WTC11 (cell line): ENCODE data around the gene COL5A1. TPM values are rescaled to one million over a fixed set of nuclear protein-coding genes. Genes with fewer than 3 reads are reported as not detected.

Experiments used
- ATAC-seq: fragments of 200-7000 bp; cut with Tn5 transposase; 2 replicates; pipeline ENCODE4 v1.10.0; 2021; ENCODE audit warnings: mild to moderate bottlenecking, moderate library complexity
- CTCF ChIA-PET: fragments of 300-600 bp; sonication (Branson Sonifier 250); formaldehyde crosslinking; loops from one replicate; lab custom pipeline; 2021; ENCODE audit warnings: antibody characterized with exemption; lab: Charles Lee
- POLR2A ChIA-PET: fragments of 350-600 bp; sonication (Branson Sonifier 250); formaldehyde crosslinking; loops from one replicate; lab custom pipeline; 2021; ENCODE audit warnings: antibody characterized with exemption; lab: Charles Lee
- DNase-seq: peaks from one replicate; pipeline ENCODE4 v3.0.0; 2021; ENCODE audit warnings: low spot score
- H3K27ac Mint-ChIP-seq: 2 replicates; pipeline ENCODE4 v1.8.0; 2021; ENCODE audit warnings: mixed read lengths
- H3K27me3 Mint-ChIP-seq: 2 replicates; pipeline ENCODE4 v1.8.0; 2021; ENCODE audit warnings: low read depth, mild to moderate bottlenecking, moderate library complexity, mixed read lengths
- H3K36me3 Mint-ChIP-seq: 2 replicates; pipeline ENCODE4 v1.8.0; 2021; ENCODE audit warnings: mixed read lengths
- H3K4me1 Mint-ChIP-seq: 2 replicates; pipeline ENCODE4 v1.8.0; 2022; ENCODE audit warnings: mixed read lengths
- H3K4me3 Mint-ChIP-seq: 2 replicates; pipeline ENCODE4 v1.8.0; 2021; ENCODE audit warnings: mild to moderate bottlenecking, moderate library complexity, mixed read lengths
- H3K9me3 Mint-ChIP-seq: 2 replicates; pipeline ENCODE4 v1.8.0; 2021; ENCODE audit warnings: mixed read lengths
- ATF1 ChIP-seq: sonication (generic); formaldehyde crosslinking; IDR thresholded peaks from 2 replicates; pipeline ENCODE4 v1.8.1; 2023; ENCODE audit warnings: mild to moderate bottlenecking, moderate library complexity, missing genetic modification reagents
- CBFB ChIP-seq: sonication (generic); formaldehyde crosslinking; IDR thresholded peaks from 2 replicates; pipeline ENCODE4 v1.8.1; 2022; ENCODE audit warnings: mild to moderate bottlenecking, low read depth, missing genetic modification reagents
- GABPB1 ChIP-seq: sonication (generic); formaldehyde crosslinking; IDR thresholded peaks from 2 replicates; pipeline ENCODE4 v1.8.1; 2023; ENCODE audit warnings: mild to moderate bottlenecking, missing genetic modification reagents
- JAZF1 ChIP-seq: fragments of 250-450 bp; sonication (Bioruptor Pico); IDR thresholded peaks from 2 replicates; pipeline ENCODE4 v1.9.0; 2021; ENCODE audit warnings: moderate library complexity, mild to moderate bottlenecking, inconsistent platforms
- JUN ChIP-seq: sonication (generic); formaldehyde crosslinking; IDR thresholded peaks from 2 replicates; pipeline ENCODE4 v1.8.0; 2023; ENCODE audit warnings: mild to moderate bottlenecking, missing genetic modification reagents
- MXD4 ChIP-seq: fragments of 250-450 bp; sonication (Bioruptor Pico); IDR thresholded peaks from 2 replicates; pipeline ENCODE4 v1.8.0; 2021; ENCODE audit warnings: mild to moderate bottlenecking, moderate library complexity, borderline replicate concordance
- NFATC4 ChIP-seq: fragments of 250-450 bp; sonication (Bioruptor Pico); IDR thresholded peaks from 2 replicates; pipeline ENCODE4 v1.9.0; 2021; ENCODE audit warnings: mild to moderate bottlenecking
- OVOL2 ChIP-seq: fragments of 250-450 bp; sonication (Bioruptor Pico); IDR thresholded peaks from 2 replicates; pipeline ENCODE4 v1.9.0; 2021; ENCODE audit warnings: mild to moderate bottlenecking, borderline replicate concordance
- PRRX2 ChIP-seq: fragments of 250-450 bp; sonication (Bioruptor Pico); IDR thresholded peaks from 2 replicates; pipeline ENCODE4 v1.8.0; 2021; ENCODE audit warnings: mild to moderate bottlenecking
- TEAD1 ChIP-seq: sonication (generic); formaldehyde crosslinking; IDR thresholded peaks from 2 replicates; pipeline ENCODE4 v1.8.0; 2022; ENCODE audit warnings: mild to moderate bottlenecking, missing genetic modification reagents
- TEAD4 ChIP-seq: sonication (generic); formaldehyde crosslinking; IDR thresholded peaks from 2 replicates; pipeline ENCODE4 v1.8.0; 2022; ENCODE audit warnings: mild to moderate bottlenecking, missing genetic modification reagents
- total RNA-seq: library from RNA; stranded (reverse); gene quantifications from 3 replicates; pipeline ENCODE4 v1.2.3, GENCODE V29; 2021
- TF ChIP-seq, protein P1 (sequence below): sonication (generic); formaldehyde crosslinking; IDR thresholded peaks from 2 replicates; pipeline ENCODE4 v1.8.1; 2023; ENCODE audit warnings: mild to moderate bottlenecking, missing genetic modification reagents
- TF ChIP-seq, protein P2 (sequence below): fragments of 250-450 bp; sonication (Bioruptor Pico); IDR thresholded peaks from 2 replicates; pipeline ENCODE4 v1.9.0; 2021; ENCODE audit warnings: mild to moderate bottlenecking, borderline replicate concordance
- TF ChIP-seq, protein P3 (sequence below): sonication (generic); formaldehyde crosslinking; IDR thresholded peaks from 2 replicates; pipeline ENCODE4 v1.8.1; 2022; ENCODE audit warnings: mild to moderate bottlenecking, missing genetic modification reagents, moderate library complexity, borderline replicate concordance
- TF ChIP-seq, protein P4 (sequence below): sonication (generic); formaldehyde crosslinking; IDR thresholded peaks from 2 replicates; pipeline ENCODE4 v1.8.1; 2022; ENCODE audit warnings: low read depth, missing genetic modification reagents, borderline replicate concordance
- TF ChIP-seq, protein P5 (sequence below): fragments of 250-450 bp; sonication (Bioruptor Pico); conservative IDR thresholded peaks from 2 replicates; pipeline ENCODE4 v1.9.0; 2021; ENCODE audit warnings: mild to moderate bottlenecking
- TF ChIP-seq, protein P6 (sequence below): sonication (generic); formaldehyde crosslinking; IDR thresholded peaks from 2 replicates; pipeline ENCODE4 v1.8.0; 2022; ENCODE audit warnings: missing genetic modification reagents

Gene COL5A1
- total RNA-seq, 1 experiment from 2014 or later: 13.5 TPM

DNA sequence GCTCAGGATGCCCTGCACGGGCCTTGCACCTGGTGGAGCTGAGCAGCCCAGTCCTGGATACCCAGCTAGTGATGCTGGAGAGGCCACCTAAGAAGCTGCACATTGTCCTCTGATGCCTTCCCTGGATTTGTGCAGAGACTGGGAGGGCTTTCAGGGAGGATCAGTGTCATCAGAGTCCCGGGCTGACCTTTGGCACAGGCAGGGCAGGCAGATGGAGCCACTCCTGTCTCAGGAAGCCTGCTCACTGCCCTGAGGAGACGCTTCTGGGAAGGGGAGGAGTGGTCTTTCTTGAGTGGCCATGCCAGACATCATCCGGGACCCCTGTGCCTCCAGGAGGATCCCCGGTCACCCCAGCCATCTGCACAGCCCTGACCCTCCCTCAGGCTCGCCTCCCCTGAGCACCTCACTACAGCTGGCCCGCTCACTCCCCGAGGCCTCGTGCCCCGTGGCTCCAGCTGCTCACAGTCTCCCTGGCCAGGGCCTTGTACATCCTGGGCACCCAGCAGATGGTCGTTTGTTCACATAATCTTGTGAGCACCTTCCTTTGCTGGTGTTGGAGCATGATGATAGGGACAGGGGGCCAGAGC lies 191.8 kb downstream of the COL5A1 start:
- TF ChIP-seq TEAD4 (no peak), TEAD1 (CRISPR knock-in tag) (no peak), PRRX2 (CRISPR knock-in tag) (no peak), JUN (no peak), GABPB1 (no peak), ATF1 (CRISPR knock-in tag) (no peak), CBFB (no peak), NFATC4 (CRISPR knock-in tag) (no peak)
- TF ChIP-seq, protein P1, sequence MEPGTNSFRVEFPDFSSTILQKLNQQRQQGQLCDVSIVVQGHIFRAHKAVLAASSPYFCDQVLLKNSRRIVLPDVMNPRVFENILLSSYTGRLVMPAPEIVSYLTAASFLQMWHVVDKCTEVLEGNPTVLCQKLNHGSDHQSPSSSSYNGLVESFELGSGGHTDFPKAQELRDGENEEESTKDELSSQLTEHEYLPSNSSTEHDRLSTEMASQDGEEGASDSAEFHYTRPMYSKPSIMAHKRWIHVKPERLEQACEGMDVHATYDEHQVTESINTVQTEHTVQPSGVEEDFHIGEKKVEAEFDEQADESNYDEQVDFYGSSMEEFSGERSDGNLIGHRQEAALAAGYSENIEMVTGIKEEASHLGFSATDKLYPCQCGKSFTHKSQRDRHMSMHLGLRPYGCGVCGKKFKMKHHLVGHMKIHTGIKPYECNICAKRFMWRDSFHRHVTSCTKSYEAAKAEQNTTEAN: no peak
- TF ChIP-seq, protein P2, sequence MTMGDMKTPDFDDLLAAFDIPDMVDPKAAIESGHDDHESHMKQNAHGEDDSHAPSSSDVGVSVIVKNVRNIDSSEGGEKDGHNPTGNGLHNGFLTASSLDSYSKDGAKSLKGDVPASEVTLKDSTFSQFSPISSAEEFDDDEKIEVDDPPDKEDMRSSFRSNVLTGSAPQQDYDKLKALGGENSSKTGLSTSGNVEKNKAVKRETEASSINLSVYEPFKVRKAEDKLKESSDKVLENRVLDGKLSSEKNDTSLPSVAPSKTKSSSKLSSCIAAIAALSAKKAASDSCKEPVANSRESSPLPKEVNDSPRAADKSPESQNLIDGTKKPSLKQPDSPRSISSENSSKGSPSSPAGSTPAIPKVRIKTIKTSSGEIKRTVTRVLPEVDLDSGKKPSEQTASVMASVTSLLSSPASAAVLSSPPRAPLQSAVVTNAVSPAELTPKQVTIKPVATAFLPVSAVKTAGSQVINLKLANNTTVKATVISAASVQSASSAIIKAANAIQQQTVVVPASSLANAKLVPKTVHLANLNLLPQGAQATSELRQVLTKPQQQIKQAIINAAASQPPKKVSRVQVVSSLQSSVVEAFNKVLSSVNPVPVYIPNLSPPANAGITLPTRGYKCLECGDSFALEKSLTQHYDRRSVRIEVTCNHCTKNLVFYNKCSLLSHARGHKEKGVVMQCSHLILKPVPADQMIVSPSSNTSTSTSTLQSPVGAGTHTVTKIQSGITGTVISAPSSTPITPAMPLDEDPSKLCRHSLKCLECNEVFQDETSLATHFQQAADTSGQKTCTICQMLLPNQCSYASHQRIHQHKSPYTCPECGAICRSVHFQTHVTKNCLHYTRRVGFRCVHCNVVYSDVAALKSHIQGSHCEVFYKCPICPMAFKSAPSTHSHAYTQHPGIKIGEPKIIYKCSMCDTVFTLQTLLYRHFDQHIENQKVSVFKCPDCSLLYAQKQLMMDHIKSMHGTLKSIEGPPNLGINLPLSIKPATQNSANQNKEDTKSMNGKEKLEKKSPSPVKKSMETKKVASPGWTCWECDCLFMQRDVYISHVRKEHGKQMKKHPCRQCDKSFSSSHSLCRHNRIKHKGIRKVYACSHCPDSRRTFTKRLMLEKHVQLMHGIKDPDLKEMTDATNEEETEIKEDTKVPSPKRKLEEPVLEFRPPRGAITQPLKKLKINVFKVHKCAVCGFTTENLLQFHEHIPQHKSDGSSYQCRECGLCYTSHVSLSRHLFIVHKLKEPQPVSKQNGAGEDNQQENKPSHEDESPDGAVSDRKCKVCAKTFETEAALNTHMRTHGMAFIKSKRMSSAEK: no peak
- TF ChIP-seq, protein P3, sequence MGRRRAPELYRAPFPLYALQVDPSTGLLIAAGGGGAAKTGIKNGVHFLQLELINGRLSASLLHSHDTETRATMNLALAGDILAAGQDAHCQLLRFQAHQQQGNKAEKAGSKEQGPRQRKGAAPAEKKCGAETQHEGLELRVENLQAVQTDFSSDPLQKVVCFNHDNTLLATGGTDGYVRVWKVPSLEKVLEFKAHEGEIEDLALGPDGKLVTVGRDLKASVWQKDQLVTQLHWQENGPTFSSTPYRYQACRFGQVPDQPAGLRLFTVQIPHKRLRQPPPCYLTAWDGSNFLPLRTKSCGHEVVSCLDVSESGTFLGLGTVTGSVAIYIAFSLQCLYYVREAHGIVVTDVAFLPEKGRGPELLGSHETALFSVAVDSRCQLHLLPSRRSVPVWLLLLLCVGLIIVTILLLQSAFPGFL (CRISPR knock-in tag): no peak
- TF ChIP-seq, protein P4, sequence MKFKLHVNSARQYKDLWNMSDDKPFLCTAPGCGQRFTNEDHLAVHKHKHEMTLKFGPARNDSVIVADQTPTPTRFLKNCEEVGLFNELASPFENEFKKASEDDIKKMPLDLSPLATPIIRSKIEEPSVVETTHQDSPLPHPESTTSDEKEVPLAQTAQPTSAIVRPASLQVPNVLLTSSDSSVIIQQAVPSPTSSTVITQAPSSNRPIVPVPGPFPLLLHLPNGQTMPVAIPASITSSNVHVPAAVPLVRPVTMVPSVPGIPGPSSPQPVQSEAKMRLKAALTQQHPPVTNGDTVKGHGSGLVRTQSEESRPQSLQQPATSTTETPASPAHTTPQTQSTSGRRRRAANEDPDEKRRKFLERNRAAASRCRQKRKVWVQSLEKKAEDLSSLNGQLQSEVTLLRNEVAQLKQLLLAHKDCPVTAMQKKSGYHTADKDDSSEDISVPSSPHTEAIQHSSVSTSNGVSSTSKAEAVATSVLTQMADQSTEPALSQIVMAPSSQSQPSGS (CRISPR knock-in tag): no peak
- TF ChIP-seq, protein P5, sequence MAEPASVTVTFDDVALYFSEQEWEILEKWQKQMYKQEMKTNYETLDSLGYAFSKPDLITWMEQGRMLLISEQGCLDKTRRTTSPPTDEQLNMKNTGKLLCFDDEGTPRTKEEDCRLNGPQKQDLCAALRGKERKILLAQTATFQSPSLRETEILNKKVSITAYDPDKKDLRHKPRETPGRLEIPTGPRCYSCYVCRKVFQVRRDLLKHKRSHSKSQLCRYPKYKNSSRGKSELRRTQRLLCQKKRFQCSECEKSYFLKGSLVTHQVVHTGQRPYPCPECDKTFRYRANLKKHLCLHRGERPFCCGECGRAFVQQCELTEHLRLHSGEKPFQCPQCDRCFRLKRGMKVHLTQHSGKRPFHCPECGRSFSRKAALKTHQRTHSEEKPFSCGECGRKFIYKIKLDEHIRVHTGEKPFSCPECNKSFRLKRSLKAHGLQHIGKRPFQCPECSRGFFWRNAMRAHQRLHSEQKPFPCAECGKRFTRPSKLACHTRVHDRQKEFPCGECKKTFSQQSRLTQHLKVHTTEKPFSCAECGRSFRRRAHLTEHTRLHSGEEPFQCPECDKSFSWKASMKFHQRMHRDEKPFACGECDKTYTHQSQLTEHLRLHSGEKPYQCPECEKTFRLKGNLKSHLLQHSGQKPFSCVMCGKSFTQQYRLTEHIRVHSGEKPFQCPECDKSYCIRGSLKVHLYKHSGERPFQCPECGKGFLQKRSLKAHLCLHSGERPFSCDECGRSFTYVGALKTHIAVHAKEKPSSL (CRISPR knock-in tag): no peak
- Mint-ChIP-seq H3K27ac (no peak overlapping the region), H3K9me3 (no peaks in the 10 kb centered on the region), H3K36me3 (no peaks in the 10 kb centered on the region), H3K4me3 (no peak overlapping the region), H3K27me3 (no peaks in the 10 kb centered on the region), H3K4me1 (no peaks in the 10 kb centered on the region)
- DNase-seq (no peak), ATAC-seq (no peak)
- CTCF ChIA-PET: no interaction called here
- POLR2A ChIA-PET: no interaction called here

DNA sequence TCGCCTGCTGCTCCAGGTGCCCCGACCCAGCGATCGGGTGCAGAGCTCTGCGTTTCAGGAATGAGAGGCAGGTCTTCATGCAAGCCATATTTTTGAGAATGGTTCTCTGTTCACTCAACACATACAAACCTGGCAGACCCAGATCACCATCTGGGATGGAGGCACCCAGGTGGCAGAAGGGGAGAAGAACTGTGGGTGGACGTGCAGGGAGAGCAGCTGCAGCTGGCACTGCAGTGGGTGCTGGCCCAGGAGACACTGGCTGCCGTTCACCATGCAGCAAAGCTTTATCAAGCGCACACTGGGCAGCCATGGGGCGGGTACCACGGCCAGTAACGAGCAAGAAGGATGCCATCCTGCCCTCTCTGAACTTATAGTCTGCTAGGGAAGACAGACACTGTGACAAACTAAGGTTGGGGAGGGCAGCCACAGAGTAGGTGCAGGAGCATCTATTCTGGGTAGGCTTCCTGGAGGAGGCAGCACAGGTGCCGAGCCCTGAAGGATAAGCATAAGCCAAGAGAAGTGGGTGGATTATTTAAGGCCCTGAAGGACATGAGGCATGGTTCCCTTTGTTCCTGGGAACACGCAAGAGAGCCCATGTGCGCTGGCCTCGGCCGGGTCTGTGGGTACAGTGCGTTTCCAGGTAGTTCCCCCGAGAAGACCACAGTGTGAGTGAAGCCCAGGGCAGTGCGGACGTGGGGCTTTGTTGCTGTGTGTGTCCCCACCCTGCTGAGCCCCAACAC lies 192.8 kb downstream of the COL5A1 start:
- Mint-ChIP-seq H3K9me3 (no peaks in the 10 kb centered on the region), H3K36me3 (no peaks in the 10 kb centered on the region), H3K4me3 (no peak overlapping the region), H3K27me3 (no peaks in the 10 kb centered on the region), H3K4me1 (no peaks in the 10 kb centered on the region), H3K27ac (no peak overlapping the region; the same call in 1 of the 2 replicates)
- ATAC-seq (no peak), DNase-seq (no peak)
- ChIA-PET POLR2A (no interaction called here), CTCF (interaction anchor here (1.9 kb wide), 1 partner anchor 55 kb away, joined by 6 read pairs; no protein-coding TSS in a partner anchor)
- TF ChIP-seq JAZF1 (CRISPR knock-in tag) (no peak), OVOL2 (CRISPR knock-in tag) (no peak), MXD4 (CRISPR knock-in tag) (no peak)
- TF ChIP-seq, protein P6, sequence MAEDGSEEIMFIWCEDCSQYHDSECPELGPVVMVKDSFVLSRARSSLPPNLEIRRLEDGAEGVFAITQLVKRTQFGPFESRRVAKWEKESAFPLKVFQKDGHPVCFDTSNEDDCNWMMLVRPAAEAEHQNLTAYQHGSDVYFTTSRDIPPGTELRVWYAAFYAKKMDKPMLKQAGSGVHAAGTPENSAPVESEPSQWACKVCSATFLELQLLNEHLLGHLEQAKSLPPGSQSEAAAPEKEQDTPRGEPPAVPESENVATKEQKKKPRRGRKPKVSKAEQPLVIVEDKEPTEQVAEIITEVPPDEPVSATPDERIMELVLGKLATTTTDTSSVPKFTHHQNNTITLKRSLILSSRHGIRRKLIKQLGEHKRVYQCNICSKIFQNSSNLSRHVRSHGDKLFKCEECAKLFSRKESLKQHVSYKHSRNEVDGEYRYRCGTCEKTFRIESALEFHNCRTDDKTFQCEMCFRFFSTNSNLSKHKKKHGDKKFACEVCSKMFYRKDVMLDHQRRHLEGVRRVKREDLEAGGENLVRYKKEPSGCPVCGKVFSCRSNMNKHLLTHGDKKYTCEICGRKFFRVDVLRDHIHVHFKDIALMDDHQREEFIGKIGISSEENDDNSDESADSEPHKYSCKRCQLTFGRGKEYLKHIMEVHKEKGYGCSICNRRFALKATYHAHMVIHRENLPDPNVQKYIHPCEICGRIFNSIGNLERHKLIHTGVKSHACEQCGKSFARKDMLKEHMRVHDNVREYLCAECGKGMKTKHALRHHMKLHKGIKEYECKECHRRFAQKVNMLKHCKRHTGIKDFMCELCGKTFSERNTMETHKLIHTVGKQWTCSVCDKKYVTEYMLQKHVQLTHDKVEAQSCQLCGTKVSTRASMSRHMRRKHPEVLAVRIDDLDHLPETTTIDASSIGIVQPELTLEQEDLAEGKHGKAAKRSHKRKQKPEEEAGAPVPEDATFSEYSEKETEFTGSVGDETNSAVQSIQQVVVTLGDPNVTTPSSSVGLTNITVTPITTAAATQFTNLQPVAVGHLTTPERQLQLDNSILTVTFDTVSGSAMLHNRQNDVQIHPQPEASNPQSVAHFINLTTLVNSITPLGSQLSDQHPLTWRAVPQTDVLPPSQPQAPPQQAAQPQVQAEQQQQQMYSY (CRISPR knock-in tag): no peak
- TF ChIP-seq, protein P4 (CRISPR knock-in tag): no peak
